ENCODE results near the gene GPR15LG.

DNA sequence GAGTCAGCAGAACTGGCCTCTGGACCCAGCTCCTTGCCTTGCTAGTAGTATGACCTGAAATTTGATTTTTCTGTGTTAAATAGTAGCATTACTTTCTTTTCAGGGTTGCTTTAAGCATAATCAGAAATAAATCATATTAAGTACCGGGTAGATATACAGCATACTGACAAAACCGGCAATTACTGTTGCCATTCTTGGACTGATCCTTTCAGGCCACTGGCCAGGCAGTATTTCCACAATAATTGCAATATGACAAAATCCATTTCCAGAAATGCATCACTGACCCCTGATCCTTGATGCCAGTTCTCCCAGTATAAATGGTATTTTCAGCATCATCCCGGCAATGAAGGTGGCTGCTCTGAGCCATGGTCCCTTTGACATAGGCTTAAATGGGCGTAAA is 60.9 kb downstream of the GPR15LG start:
- TF ChIP-seq, protein P1, sequence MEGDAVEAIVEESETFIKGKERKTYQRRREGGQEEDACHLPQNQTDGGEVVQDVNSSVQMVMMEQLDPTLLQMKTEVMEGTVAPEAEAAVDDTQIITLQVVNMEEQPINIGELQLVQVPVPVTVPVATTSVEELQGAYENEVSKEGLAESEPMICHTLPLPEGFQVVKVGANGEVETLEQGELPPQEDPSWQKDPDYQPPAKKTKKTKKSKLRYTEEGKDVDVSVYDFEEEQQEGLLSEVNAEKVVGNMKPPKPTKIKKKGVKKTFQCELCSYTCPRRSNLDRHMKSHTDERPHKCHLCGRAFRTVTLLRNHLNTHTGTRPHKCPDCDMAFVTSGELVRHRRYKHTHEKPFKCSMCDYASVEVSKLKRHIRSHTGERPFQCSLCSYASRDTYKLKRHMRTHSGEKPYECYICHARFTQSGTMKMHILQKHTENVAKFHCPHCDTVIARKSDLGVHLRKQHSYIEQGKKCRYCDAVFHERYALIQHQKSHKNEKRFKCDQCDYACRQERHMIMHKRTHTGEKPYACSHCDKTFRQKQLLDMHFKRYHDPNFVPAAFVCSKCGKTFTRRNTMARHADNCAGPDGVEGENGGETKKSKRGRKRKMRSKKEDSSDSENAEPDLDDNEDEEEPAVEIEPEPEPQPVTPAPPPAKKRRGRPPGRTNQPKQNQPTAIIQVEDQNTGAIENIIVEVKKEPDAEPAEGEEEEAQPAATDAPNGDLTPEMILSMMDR (IDR thresholded peaks at IDR 0.05) = no peak
- TF ChIP-seq POLR2A (IDR thresholded peaks at IDR 0.05) = no peak

Measured in suprapubic skin (tissue), 3 donors.